HEK293 (cell line): Measurements from ENCODE around the gene VEPH1.

Experiments
- MYNN ChIP-seq: fragments of 450-650 bp; formaldehyde crosslinking; IDR thresholded peaks from 2 replicates; pipeline ENCODE4 v1.5.1; 2016; ENCODE audit warnings: missing biosample characterization, missing genetic modification characterization, borderline replicate concordance
- ZFP37 ChIP-seq: fragments of 450-650 bp; formaldehyde crosslinking; IDR thresholded peaks from 2 replicates; pipeline ENCODE4 v1.5.1; 2016; ENCODE audit warnings: missing biosample characterization, missing genetic modification characterization
- ZNF169 ChIP-seq: fragments of 450-650 bp; formaldehyde crosslinking; IDR thresholded peaks from 2 replicates; pipeline ENCODE4 v1.5.1; 2016; ENCODE audit warnings: missing biosample characterization, missing genetic modification characterization
- ZNF174 ChIP-seq: fragments of 450-650 bp; formaldehyde crosslinking; IDR thresholded peaks from 2 replicates; pipeline ENCODE4 v1.5.0; 2017; ENCODE audit warnings: missing biosample characterization, mild to moderate bottlenecking, missing genetic modification characterization
- ZNF221 ChIP-seq: fragments of 450-650 bp; formaldehyde crosslinking; IDR thresholded peaks from 2 replicates; pipeline ENCODE4 v1.5.1; 2017; ENCODE audit warnings: missing biosample characterization, missing genetic modification characterization, borderline replicate concordance
- ZNF23 ChIP-seq: fragments of 450-650 bp; formaldehyde crosslinking; IDR thresholded peaks from 2 replicates; pipeline ENCODE4 v1.5.1; 2016; ENCODE audit warnings: missing biosample characterization, missing genetic modification characterization, borderline replicate concordance
- ZNF24 ChIP-seq: fragments of 450-650 bp; formaldehyde crosslinking; IDR thresholded peaks from 2 replicates; pipeline ENCODE4 v1.5.1; 2016; ENCODE audit warnings: missing biosample characterization, missing genetic modification characterization
- ZNF274 ChIP-seq, 2 experiments: fragments of 200-500 bp in 1 of 2; fragments of 450-650 bp in 1 of 2; sonication (Bioruptor generic) in 1 of 2; formaldehyde crosslinking in 1 of 2; IDR thresholded peaks; 2 replicates each; pipeline versions ENCODE4 v1.5.1 to v1.6.1; 2014 to 2016; ENCODE audit warnings: borderline replicate concordance in 1 of 2, inconsistent platforms in 1 of 2, low read length in 1 of 2, missing biosample characterization in 1 of 2, missing genetic modification characterization in 1 of 2
- ZNF292 ChIP-seq: fragments of 450-650 bp; formaldehyde crosslinking; IDR thresholded peaks from 2 replicates; pipeline ENCODE4 v1.5.1; 2016; ENCODE audit warnings: low read depth, missing biosample characterization, missing genetic modification characterization, borderline replicate concordance
- ZNF501 ChIP-seq: fragments of 450-650 bp; formaldehyde crosslinking; IDR thresholded peaks from 2 replicates; pipeline ENCODE4 v1.5.1; 2016; ENCODE audit warnings: missing biosample characterization, missing genetic modification characterization
- ZSCAN30 ChIP-seq: fragments of 450-650 bp; IDR thresholded peaks from 2 replicates; pipeline ENCODE4 v1.5.1; 2018; ENCODE audit warnings: missing biosample characterization, mild to moderate bottlenecking, missing genetic modification characterization, moderate library complexity
- TF ChIP-seq, protein P1 (sequence below): IDR thresholded peaks from 2 replicates; pipeline ENCODE4 v1.6.1; 2011; ENCODE audit warnings: mild to moderate bottlenecking, low read depth, low read length, borderline replicate concordance
- TF ChIP-seq, protein P2 (sequence below): fragments of 450-650 bp; formaldehyde crosslinking; IDR thresholded peaks from 2 replicates; pipeline ENCODE4 v1.5.1; 2016; ENCODE audit warnings: missing biosample characterization, missing genetic modification characterization

DNA sequence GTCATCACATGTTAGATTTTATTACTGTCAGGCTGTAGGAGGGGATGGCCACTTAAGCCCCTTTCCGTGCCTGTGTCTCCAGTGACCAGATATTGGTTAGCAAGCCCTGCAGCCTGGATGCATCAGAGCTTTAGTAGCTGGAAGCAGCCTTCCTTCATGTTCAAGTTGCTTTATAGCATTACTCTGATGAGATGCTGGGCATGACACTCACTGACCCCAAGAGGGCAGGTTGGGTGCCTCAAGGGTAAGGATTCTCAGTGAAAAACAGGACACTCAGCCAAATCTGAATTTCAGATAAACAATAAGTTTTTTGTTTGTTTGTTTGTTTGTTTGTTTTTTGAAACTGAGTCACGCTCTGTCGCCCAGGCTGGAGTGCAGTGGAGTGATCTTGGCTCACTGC, 135.0 kb downstream of the VEPH1 start:
- TF ChIP-seq, protein P1, sequence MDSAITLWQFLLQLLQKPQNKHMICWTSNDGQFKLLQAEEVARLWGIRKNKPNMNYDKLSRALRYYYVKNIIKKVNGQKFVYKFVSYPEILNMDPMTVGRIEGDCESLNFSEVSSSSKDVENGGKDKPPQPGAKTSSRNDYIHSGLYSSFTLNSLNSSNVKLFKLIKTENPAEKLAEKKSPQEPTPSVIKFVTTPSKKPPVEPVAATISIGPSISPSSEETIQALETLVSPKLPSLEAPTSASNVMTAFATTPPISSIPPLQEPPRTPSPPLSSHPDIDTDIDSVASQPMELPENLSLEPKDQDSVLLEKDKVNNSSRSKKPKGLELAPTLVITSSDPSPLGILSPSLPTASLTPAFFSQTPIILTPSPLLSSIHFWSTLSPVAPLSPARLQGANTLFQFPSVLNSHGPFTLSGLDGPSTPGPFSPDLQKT = no peak
- TF ChIP-seq, protein P2, sequence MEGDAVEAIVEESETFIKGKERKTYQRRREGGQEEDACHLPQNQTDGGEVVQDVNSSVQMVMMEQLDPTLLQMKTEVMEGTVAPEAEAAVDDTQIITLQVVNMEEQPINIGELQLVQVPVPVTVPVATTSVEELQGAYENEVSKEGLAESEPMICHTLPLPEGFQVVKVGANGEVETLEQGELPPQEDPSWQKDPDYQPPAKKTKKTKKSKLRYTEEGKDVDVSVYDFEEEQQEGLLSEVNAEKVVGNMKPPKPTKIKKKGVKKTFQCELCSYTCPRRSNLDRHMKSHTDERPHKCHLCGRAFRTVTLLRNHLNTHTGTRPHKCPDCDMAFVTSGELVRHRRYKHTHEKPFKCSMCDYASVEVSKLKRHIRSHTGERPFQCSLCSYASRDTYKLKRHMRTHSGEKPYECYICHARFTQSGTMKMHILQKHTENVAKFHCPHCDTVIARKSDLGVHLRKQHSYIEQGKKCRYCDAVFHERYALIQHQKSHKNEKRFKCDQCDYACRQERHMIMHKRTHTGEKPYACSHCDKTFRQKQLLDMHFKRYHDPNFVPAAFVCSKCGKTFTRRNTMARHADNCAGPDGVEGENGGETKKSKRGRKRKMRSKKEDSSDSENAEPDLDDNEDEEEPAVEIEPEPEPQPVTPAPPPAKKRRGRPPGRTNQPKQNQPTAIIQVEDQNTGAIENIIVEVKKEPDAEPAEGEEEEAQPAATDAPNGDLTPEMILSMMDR (tag by site-specific recombination) = no peak
- no peak for TF ChIP-seq ZNF274 (IDR thresholded peaks at IDR 0.05; ENCODE audit: low read length)
- no peak for TF ChIP-seq ZNF274 (tag by site-specific recombination; IDR thresholded peaks at IDR 0.05; ENCODE audit: borderline replicate concordance)
- no peak for TF ChIP-seq ZNF169
- no peak for TF ChIP-seq ZFP37 (tag by site-specific recombination)
- TF ChIP-seq ZNF501 = no peak
- no peak for TF ChIP-seq ZNF174 (tag by site-specific recombination)
- no peak for TF ChIP-seq ZNF23 (tag by site-specific recombination)
- TF ChIP-seq ZNF292 (tag by site-specific recombination) = no peak
- TF ChIP-seq MYNN (tag by site-specific recombination) = no peak
- TF ChIP-seq ZNF221 (tag by site-specific recombination) = no peak
- TF ChIP-seq ZNF24 (tag by site-specific recombination) = no peak
- no peak for TF ChIP-seq ZSCAN30 (tag by site-specific recombination)
